Lung (tissue), 12 donors: Measurements from ENCODE around the gene NFE2L1. TPM values are rescaled to one million over a fixed set of nuclear protein-coding genes. Genes with fewer than 3 reads are reported as not detected.
"Not testable (repeated sequence)": the region's sequence is repeated elsewhere in the genome, so short reads cannot be mapped to it uniquely, and the experiment has no call there.

ENCODE experiments used
- ATAC-seq: fragments of 200-7000 bp; cut with Tn5 transposase; one replicate; pipeline ENCODE4 v1.9.1; 2020; ENCODE audit warnings: moderate number of reproducible peaks; ENCODE audit not compliant: insufficient read depth, low FRiP score
- DNase-seq, 3 donors: peaks; one replicate each; pipeline ENCODE4 v3.0.0-alpha.2; 2013 to 2017
- H3K27ac ChIP-seq, 2 donors: one replicate each; pipeline ENCODE4 v1.5.1; 2013; ENCODE audit warnings: mild to moderate bottlenecking in 2 of 2, moderate library complexity in 2 of 2, control low read depth in 1 of 2, inconsistent platforms in 1 of 2, low read depth in 1 of 2, low read length in 1 of 2
- H3K27me3 ChIP-seq, 3 donors: one replicate each; pipeline ENCODE4 v1.5.1; 2013; ENCODE audit warnings: low read length in 2 of 3; ENCODE audit not compliant: control insufficient read depth in 3 of 3, insufficient read depth in 3 of 3
- H3K36me3 ChIP-seq, 4 donors: one replicate each; pipeline ENCODE4 v1.5.1; 2013; ENCODE audit warnings: low read length in 4 of 4, mild to moderate bottlenecking in 1 of 4, moderate library complexity in 1 of 4; ENCODE audit not compliant: control insufficient read depth in 4 of 4, insufficient read depth in 4 of 4
- H3K4me1 ChIP-seq, 5 donors: one replicate each; pipeline ENCODE4 v1.5.1; 2013; ENCODE audit warnings: low read length in 5 of 5, mild to moderate bottlenecking in 2 of 5, moderate library complexity in 1 of 5; ENCODE audit not compliant: control insufficient read depth in 5 of 5, insufficient read depth in 5 of 5
- H3K4me3 ChIP-seq: one replicate; pipeline ENCODE4 v1.5.1; 2013; ENCODE audit warnings: mild to moderate bottlenecking, control low read depth, moderate library complexity
- H3K9ac ChIP-seq, 2 donors: one replicate each; pipeline ENCODE4 v1.5.1; 2013; ENCODE audit warnings: low read length in 2 of 2, control low read depth in 1 of 2; ENCODE audit not compliant: insufficient read depth in 1 of 2
- H3K9me3 ChIP-seq, 4 donors: one replicate each; pipeline ENCODE4 v1.5.1; 2013; ENCODE audit warnings: low read length in 3 of 4, mild to moderate bottlenecking in 1 of 4, moderate library complexity in 1 of 4; ENCODE audit not compliant: control insufficient read depth in 4 of 4, insufficient read depth in 3 of 4
- WGBS, 2 donors: extraction: QIAGEN DNeasy Blood & Tissue Kit; methylation state at CpG; one replicate each; pipeline ENCODE4 v1.1.7; 2013; 5-methylcytosine and 5-hydroxymethylcytosine counted together
- polyA plus RNA-seq, 2 donors: library from polyadenylated mRNA; stranded (reverse); fragments of 200-250 nt; gene quantifications; one replicate each; pipeline ENCODE4 v1.2.1, GENCODE V29; 2013
- total RNA-seq, 2 donors: library from RNA; depleted of rRNA in 1 of 2; stranded (reverse); fragments of >200 nt in 1 of 2; gene quantifications; one replicate each; pipeline ENCODE4 v1.2.1, GENCODE V29; 2014 to 2021
- TF ChIP-seq, protein P1 (sequence below): IDR thresholded peaks from 2 replicates; pipeline ENCODE4 v1.5.1; 2012; ENCODE audit warnings: mild to moderate bottlenecking; ENCODE audit errors: control extremely low read depth, extremely low read depth
- donor health status: control.
- donor health status: control.
- donor health status: Bipolar disorder and iron deficiency.
- donor health status: healthy.
- donor health status: DM: yes; HTN: yes; CAD: no.

NFE2L1 gene
- total and polyA plus RNA-seq, 4 donors = 68.8 to 135 (median 87.1) TPM

DNA sequence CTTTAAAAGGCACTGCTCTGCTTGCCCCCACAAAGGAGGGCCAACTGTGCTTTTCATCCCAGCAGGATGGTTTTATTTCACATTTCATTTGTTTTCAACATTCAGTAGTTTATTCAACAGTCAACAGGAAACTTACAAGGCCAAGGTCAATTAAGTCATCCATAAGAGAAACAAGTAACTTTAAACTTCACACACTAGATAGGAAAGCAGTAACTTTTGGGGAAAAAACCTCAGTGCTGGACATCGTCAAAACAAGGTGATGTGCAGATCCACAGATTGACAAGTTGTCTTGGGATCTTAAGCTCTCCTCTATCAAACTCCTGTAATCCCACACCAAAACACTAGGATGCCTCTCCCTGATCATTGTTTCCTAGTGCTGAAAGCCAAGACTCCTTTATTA lies 18.5 kb downstream of the NFE2L1 start:
- H3K36me3 ChIP-seq = peaks cover 16 to 47% (median 23%) of the 10 kb centered on the region in 4 donors
- no peak overlapping the region for H3K27ac ChIP-seq

DNA sequence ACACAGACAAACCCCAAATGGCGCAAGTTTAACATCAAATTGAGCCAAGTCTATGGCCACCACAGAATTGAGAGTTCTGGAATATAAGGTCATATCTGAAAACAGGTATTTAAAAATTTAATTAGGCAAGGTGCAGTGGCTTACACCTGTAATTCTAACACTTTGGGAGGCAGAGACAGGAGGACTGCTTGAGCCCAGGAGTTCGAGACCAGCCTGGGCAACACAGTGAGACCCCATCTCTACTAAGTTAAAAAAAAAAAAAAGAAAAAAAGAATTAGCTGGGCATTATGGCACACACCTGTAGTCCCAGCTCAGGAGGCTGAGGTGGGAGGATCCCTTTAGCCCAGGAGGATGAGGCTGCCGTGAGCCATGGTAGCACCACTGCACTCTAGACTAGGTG lies 19.1 kb downstream of the NFE2L1 start:
- H3K9me3 ChIP-seq = no peaks in the 10 kb centered on the region
- no peak overlapping the region for H3K4me3 ChIP-seq
- ATAC-seq (no peak), DNase-seq (no peak)
- no peaks in the 10 kb centered on the region for H3K27me3 ChIP-seq
- TF ChIP-seq, protein P1, sequence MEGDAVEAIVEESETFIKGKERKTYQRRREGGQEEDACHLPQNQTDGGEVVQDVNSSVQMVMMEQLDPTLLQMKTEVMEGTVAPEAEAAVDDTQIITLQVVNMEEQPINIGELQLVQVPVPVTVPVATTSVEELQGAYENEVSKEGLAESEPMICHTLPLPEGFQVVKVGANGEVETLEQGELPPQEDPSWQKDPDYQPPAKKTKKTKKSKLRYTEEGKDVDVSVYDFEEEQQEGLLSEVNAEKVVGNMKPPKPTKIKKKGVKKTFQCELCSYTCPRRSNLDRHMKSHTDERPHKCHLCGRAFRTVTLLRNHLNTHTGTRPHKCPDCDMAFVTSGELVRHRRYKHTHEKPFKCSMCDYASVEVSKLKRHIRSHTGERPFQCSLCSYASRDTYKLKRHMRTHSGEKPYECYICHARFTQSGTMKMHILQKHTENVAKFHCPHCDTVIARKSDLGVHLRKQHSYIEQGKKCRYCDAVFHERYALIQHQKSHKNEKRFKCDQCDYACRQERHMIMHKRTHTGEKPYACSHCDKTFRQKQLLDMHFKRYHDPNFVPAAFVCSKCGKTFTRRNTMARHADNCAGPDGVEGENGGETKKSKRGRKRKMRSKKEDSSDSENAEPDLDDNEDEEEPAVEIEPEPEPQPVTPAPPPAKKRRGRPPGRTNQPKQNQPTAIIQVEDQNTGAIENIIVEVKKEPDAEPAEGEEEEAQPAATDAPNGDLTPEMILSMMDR = no peak
- H3K4me1 ChIP-seq = peaks cover 0 to 8% (median 3%) of the 10 kb centered on the region in 5 donors
- H3K36me3 ChIP-seq = peaks cover 11 to 45% (median 21%) of the 10 kb centered on the region in 4 donors
- H3K27ac ChIP-seq = no peak overlapping the region
- 95 to 97% methylated on average over 3 of the region's 3 CpGs for WGBS, 2 donors
- H3K9ac ChIP-seq = peak overlapping the region in 1 of 2 donors; percentile 24

More for the DNA sequence above, 18.5 kb downstream of the NFE2L1 start:
- Histone ChIP-seq H3K9me3 (no peaks in the 10 kb centered on the region), H3K4me1 (peaks cover 0 to 8% (median 3%) of the 10 kb centered on the region in 5 donors), H3K9ac (peak overlapping the region in 1 of 2 donors; percentile 24), H3K4me3 (no peak overlapping the region), H3K27me3 (no peaks in the 10 kb centered on the region)
- DNase-seq (peak in 1 of 3 donors; percentile 59), ATAC-seq (no peak)
- 66 to 84% methylated on average over 1 of the region's 1 CpG for WGBS, 2 donors
- TF ChIP-seq, protein P1 = no peak

DNA sequence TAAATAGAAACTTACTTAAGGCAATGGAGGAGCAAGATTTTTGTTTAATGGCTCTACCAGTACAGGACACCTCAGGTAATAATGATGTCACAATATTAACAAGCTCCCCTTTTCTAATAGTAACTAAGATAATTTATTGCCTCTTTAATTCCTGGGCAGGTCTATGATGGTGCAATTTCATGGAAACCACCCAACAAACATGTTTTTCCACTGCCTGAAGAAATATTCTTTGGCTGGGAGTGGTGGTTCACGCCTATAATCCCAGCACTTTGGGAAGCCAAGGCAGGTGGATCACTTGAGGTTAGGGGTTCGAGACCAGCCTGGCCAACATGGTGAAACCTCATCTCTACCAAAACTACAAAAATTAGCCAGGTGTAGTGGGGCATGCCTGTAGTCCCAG lies 19.6 kb downstream of the NFE2L1 start:
- DNase-seq, ATAC-seq, H3K4me3 ChIP-seq, H3K27me3 ChIP-seq, H3K9ac ChIP-seq, H3K27ac ChIP-seq, H3K4me1 ChIP-seq, H3K9me3 ChIP-seq: not testable (repeated sequence)
- 82 to 88% methylated on average over 2 of the region's 2 CpGs for WGBS, 2 donors
- peaks cover 8 to 43% (median 21%) of the 10 kb centered on the region in 4 donors for H3K36me3 ChIP-seq

DNA sequence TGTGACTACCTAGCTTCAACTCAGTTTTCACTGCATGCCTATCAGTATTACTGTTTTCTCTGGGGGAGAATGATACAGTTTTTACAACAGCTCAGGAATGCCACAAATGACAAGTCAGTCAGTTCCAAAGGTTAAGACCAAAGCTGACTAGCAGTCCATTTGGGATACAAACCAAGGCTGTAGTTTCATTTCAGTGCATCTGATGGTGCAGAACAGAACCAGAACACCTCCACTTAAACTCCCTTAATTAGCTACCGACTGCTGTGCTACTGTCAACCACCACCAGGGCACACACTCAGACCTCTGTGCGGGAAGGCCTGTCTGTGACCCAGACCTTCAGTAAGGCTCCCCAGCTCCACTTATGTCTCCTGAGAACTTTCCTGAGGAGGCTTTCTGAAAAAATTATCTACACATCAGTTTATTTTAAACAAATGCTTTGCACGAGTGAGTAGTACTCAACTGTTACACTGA lies 20.4 kb downstream of the NFE2L1 start:
- H3K9ac ChIP-seq = no peak overlapping the region
- ATAC-seq = no peak
- no peak for DNase-seq
- H3K4me3 ChIP-seq = no peak overlapping the region
- peaks cover 0 to 8% (median 3%) of the 10 kb centered on the region in 5 donors for H3K4me1 ChIP-seq
- TF ChIP-seq, protein P1 = no peak
- no peak overlapping the region for H3K27ac ChIP-seq
- no peaks in the 10 kb centered on the region for H3K27me3 ChIP-seq
- H3K36me3 ChIP-seq = peaks cover 8 to 44% (median 21%) of the 10 kb centered on the region in 4 donors
- H3K9me3 ChIP-seq = no peaks in the 10 kb centered on the region
- WGBS, 2 donors = 81 to 83% methylated on average over 3 of the region's 3 CpGs
